Memory B cell (primary cell): ENCODE data around the gene FBXO3.
"Not testable (repeated sequence)": the region's sequence is repeated elsewhere in the genome, so short reads cannot be mapped to it uniquely, and the experiment has no call there.

Experiments
- ATAC-seq: fragments of 150-1000 bp; cut with Tn5 transposase; 2 replicates; pipeline ENCODE4 v1.10.0; 2021; ENCODE audit warnings: low read depth, mild to moderate bottlenecking, moderate library complexity
- DNase-seq, 2 donors: peaks; one replicate each; pipeline ENCODE4 v3.0.0; 2022; ENCODE audit warnings: low spot score in 2 of 2
- H3K27ac Mint-ChIP-seq: one replicate; pipeline ENCODE4 v1.8.0; 2022; ENCODE audit warnings: mild to moderate bottlenecking, moderate library complexity, mixed read lengths
- H3K27me3 Mint-ChIP-seq: one replicate; pipeline ENCODE4 v1.8.0; 2022; ENCODE audit warnings: mixed read lengths
- H3K36me3 Mint-ChIP-seq: one replicate; pipeline ENCODE4 v1.8.0; 2022; ENCODE audit warnings: mild to moderate bottlenecking, mixed read lengths
- H3K4me1 Mint-ChIP-seq: one replicate; pipeline ENCODE4 v1.8.0; 2022; ENCODE audit warnings: mixed read lengths
- H3K4me3 Mint-ChIP-seq: one replicate; pipeline ENCODE4 v1.8.0; 2022; ENCODE audit warnings: mild to moderate bottlenecking, moderate library complexity, mixed read lengths
- H3K9me3 Mint-ChIP-seq: one replicate; pipeline ENCODE4 v1.8.0; 2022; ENCODE audit warnings: mixed read lengths

The FBXO3 gene

GRCh38 chr11:33773987-33774735 is at the start of gene FBXO3:
TSS of gene FBXO3 (minus strand) at chr11:33774520. CDS start at chr11:33774497, 23 bp downstream.
- H3K4me1 Mint-ChIP-seq = peaks cover 33% of the 10 kb centered on the region
- H3K4me3 Mint-ChIP-seq = peak within 1 kb of the TSS; percentile 97
- peaks cover 14% of the 10 kb centered on the region for H3K36me3 Mint-ChIP-seq
- no peaks in the 10 kb centered on the region for H3K9me3 Mint-ChIP-seq
- H3K27ac Mint-ChIP-seq = peak within 1 kb of the TSS; percentile 95
- ATAC-seq (peak; percentile 88), DNase-seq (peak; percentile 69 to 77)
- peaks cover 3% of the 10 kb centered on the region for H3K27me3 Mint-ChIP-seq

- not testable (repeated sequence) for H3K27ac Mint-ChIP-seq, ATAC-seq, DNase-seq
These were observed 48.7 kb upstream of the FBXO3 start for GRCh38 chr11:33822981-33823380.

GRCh38 chr11:33819278-33820035 is 45.1 kb upstream of the FBXO3 start:
- no peak overlapping the region for H3K27ac Mint-ChIP-seq
- H3K36me3 Mint-ChIP-seq = no peaks in the 10 kb centered on the region
- H3K4me3 Mint-ChIP-seq = no peak overlapping the region
- H3K27me3 Mint-ChIP-seq = peaks cover 2% of the 10 kb centered on the region
- H3K4me1 Mint-ChIP-seq = peaks cover 5% of the 10 kb centered on the region
- ATAC-seq (no peak), DNase-seq (no peak)
- no peaks in the 10 kb centered on the region for H3K9me3 Mint-ChIP-seq

More at GRCh38 chr11:33822981-33823380, 48.7 kb upstream of the FBXO3 start:
- H3K4me3 Mint-ChIP-seq, H3K36me3 Mint-ChIP-seq, H3K9me3 Mint-ChIP-seq, H3K4me1 Mint-ChIP-seq: not testable (repeated sequence)
- peaks cover 13% of the 10 kb centered on the region for H3K27me3 Mint-ChIP-seq

GRCh38 chr11:33808228-33808828 is 34.0 kb upstream of the FBXO3 start:
- peaks cover 11% of the 10 kb centered on the region for H3K27me3 Mint-ChIP-seq
- no peaks in the 10 kb centered on the region for H3K9me3 Mint-ChIP-seq
- H3K36me3 Mint-ChIP-seq = no peaks in the 10 kb centered on the region
- DNase-seq (peak; percentile 83 to 89), ATAC-seq (peak; percentile 93)
- peaks cover 3% of the 10 kb centered on the region for H3K4me1 Mint-ChIP-seq
- no peak overlapping the region for H3K27ac Mint-ChIP-seq
- H3K4me3 Mint-ChIP-seq = no peak overlapping the region

- H3K9me3 Mint-ChIP-seq = no peaks in the 10 kb centered on the region
- H3K36me3 Mint-ChIP-seq = no peaks in the 10 kb centered on the region
- peaks cover 16% of the 10 kb centered on the region for H3K27me3 Mint-ChIP-seq
These were observed 30.2 kb upstream of the FBXO3 start for GRCh38 chr11:33804471-33804870.

GRCh38 chr11:33802194-33802950 is 28.1 kb upstream of the FBXO3 start:
- DNase-seq = no peak
- H3K27me3 Mint-ChIP-seq = peaks cover 12% of the 10 kb centered on the region
- no peak for ATAC-seq

More at GRCh38 chr11:33804471-33804870, 30.2 kb upstream of the FBXO3 start:
- Mint-ChIP-seq H3K27ac (no peak overlapping the region), H3K4me1 (peaks cover 6% of the 10 kb centered on the region), H3K4me3 (no peak overlapping the region)
- no peak for DNase-seq
- no peak for ATAC-seq

GRCh38 chr11:33801821-33802193 is 27.5 kb upstream of the FBXO3 start:
- Mint-ChIP-seq H3K27me3 (peaks cover 17% of the 10 kb centered on the region), H3K27ac (no peak overlapping the region), H3K36me3 (no peaks in the 10 kb centered on the region), H3K4me3 (no peak overlapping the region), H3K9me3 (no peaks in the 10 kb centered on the region), H3K4me1 (peaks cover 3% of the 10 kb centered on the region)
- DNase-seq = no peak
- ATAC-seq = no peak

More at GRCh38 chr11:33802194-33802950, 28.1 kb upstream of the FBXO3 start:
- no peak overlapping the region for H3K4me3 Mint-ChIP-seq
- H3K9me3 Mint-ChIP-seq = no peaks in the 10 kb centered on the region
- H3K4me1 Mint-ChIP-seq = peaks cover 3% of the 10 kb centered on the region
- H3K27ac Mint-ChIP-seq = no peak overlapping the region
- H3K36me3 Mint-ChIP-seq = no peaks in the 10 kb centered on the region

GRCh38 chr11:33797879-33798278 is 23.6 kb upstream of the FBXO3 start:
- no peak overlapping the region for H3K4me3 Mint-ChIP-seq
- H3K27ac Mint-ChIP-seq = no peak overlapping the region
- peaks cover 3% of the 10 kb centered on the region for H3K4me1 Mint-ChIP-seq
- H3K27me3 Mint-ChIP-seq = peaks cover 21% of the 10 kb centered on the region
- ATAC-seq (no peak), DNase-seq (no peak)
- peaks cover 3% of the 10 kb centered on the region for H3K9me3 Mint-ChIP-seq
- H3K36me3 Mint-ChIP-seq = no peaks in the 10 kb centered on the region

GRCh38 chr11:33790040-33790439 is 15.7 kb upstream of the FBXO3 start:
- Mint-ChIP-seq H3K27ac (no peak overlapping the region), H3K9me3 (peaks cover 3% of the 10 kb centered on the region), H3K27me3 (peaks cover 15% of the 10 kb centered on the region), H3K4me1 (no peaks in the 10 kb centered on the region), H3K4me3 (no peak overlapping the region), H3K36me3 (no peaks in the 10 kb centered on the region)
- ATAC-seq (no peak), DNase-seq (no peak)

- not testable (repeated sequence) for ATAC-seq, H3K36me3 Mint-ChIP-seq, H3K4me3 Mint-ChIP-seq, DNase-seq, H3K27ac Mint-ChIP-seq, H3K4me1 Mint-ChIP-seq, H3K9me3 Mint-ChIP-seq
- H3K27me3 Mint-ChIP-seq = peaks cover 18% of the 10 kb centered on the region
These were observed 13.8 kb upstream of the FBXO3 start for GRCh38 chr11:33788095-33788494.

- ATAC-seq (no peak), DNase-seq (no peak)
- no peaks in the 10 kb centered on the region for H3K9me3 Mint-ChIP-seq
- no peak overlapping the region for H3K4me3 Mint-ChIP-seq
- no peaks in the 10 kb centered on the region for H3K4me1 Mint-ChIP-seq
- H3K27me3 Mint-ChIP-seq = peaks cover 17% of the 10 kb centered on the region
- H3K27ac Mint-ChIP-seq = no peak overlapping the region
- no peaks in the 10 kb centered on the region for H3K36me3 Mint-ChIP-seq
These were observed 12.8 kb upstream of the FBXO3 start for GRCh38 chr11:33787076-33787475.

- DNase-seq (no peak), ATAC-seq (no peak)
- no peak overlapping the region for H3K27ac Mint-ChIP-seq
- no peaks in the 10 kb centered on the region for H3K4me1 Mint-ChIP-seq
- peaks cover 16% of the 10 kb centered on the region for H3K27me3 Mint-ChIP-seq
- no peak overlapping the region for H3K4me3 Mint-ChIP-seq
- H3K9me3 Mint-ChIP-seq = no peaks in the 10 kb centered on the region
- H3K36me3 Mint-ChIP-seq = no peaks in the 10 kb centered on the region
These were observed 11.3 kb upstream of the FBXO3 start for GRCh38 chr11:33785609-33786008.

GRCh38 chr11:33779849-33780528 is 5.7 kb upstream of the FBXO3 start:
- H3K36me3 Mint-ChIP-seq = no peaks in the 10 kb centered on the region
- ATAC-seq (no peak), DNase-seq (no peak)
- H3K4me3 Mint-ChIP-seq = no peak overlapping the region
- H3K9me3 Mint-ChIP-seq = no peaks in the 10 kb centered on the region
- peaks cover 4% of the 10 kb centered on the region for H3K4me1 Mint-ChIP-seq
- no peak overlapping the region for H3K27ac Mint-ChIP-seq
- H3K27me3 Mint-ChIP-seq = peaks cover 17% of the 10 kb centered on the region
